ENCODE measurements around the gene TREML1. TPM values are rescaled to one million over a fixed set of nuclear protein-coding genes. Genes with fewer than 3 reads are reported as not detected.

The TREML1 gene
- total and polyA plus RNA-seq, 9 of the 15 experiments (the other 6 are each of a cell fraction or from before 2014, with no cell fraction given) = not detected

DNA sequence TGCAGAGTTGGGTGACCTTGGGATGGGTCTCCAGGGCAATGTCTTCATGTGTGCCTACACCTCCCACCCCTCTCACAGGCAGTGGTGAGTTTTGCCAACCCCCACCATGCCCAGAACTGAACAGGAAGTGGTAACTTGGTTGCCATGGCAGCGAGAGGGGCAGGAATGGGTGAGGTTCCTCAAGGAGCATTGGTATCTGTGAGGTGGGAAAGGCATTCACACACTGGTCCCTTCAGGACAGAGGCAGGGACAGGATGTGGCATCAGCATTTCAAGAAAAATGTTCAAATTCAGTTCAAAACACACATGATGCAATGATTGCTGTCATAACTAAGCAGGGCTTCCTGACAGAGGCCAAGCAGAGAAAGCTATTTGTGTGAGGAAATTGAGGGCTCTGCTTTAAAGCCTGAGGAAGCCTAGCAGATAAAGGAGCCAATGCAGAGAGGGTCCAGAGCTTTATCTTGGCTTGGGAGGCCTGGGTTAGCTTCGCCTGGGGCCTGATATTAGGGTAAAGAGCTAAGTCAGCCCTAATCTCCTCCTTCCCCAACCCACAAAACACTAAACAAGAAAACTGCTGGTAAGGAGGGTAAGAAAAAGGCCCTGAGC, 46.3 kb upstream of the TREML1 start (continued):
- TF ChIP-seq, protein P1, sequence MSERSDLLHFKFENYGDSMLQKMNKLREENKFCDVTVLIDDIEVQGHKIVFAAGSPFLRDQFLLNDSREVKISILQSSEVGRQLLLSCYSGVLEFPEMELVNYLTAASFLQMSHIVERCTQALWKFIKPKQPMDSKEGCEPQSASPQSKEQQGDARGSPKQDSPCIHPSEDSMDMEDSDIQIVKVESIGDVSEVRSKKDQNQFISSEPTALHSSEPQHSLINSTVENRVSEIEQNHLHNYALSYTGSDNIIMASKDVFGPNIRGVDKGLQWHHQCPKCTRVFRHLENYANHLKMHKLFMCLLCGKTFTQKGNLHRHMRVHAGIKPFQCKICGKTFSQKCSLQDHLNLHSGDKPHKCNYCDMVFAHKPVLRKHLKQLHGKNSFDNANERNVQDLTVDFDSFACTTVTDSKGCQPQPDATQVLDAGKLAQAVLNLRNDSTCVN (CRISPR knock-in tag; IDR thresholded peaks at IDR 0.05) = no peak
- TF ChIP-seq ZNF76 (CRISPR knock-in tag; IDR thresholded peaks at IDR 0.05; ENCODE audit: borderline replicate concordance) (no peak), ZNF431 (CRISPR knock-in tag; IDR thresholded peaks at IDR 0.05) (no peak), ZNF232 (CRISPR knock-in tag; IDR thresholded peaks at IDR 0.05) (no peak), ZNF24 (IDR thresholded peaks at IDR 0.05) (peak; percentile 8; the same call in 1 of the 2 replicates), MAFF (IDR thresholded peaks at IDR 0.05; ENCODE audit: low read length) (peak; percentile 17; the same call in 1 of the 2 replicates), SAFB2 (IDR thresholded peaks at IDR 0.05; ENCODE audit: borderline replicate concordance, low read depth, low read length, severe bottlenecking) (no peak), ZC3H8 (IDR thresholded peaks at IDR 0.05) (no peak), NEUROD1 (IDR thresholded peaks at IDR 0.05; ENCODE audit: borderline replicate concordance, low read depth, low read length, partially characterized antibody) (peak; percentile 28), GABPA (tag; conservative IDR thresholded peaks at IDR 0.05; ENCODE audit: low read depth) (peak; percentile 69), ZNF165 (CRISPR knock-in tag; IDR thresholded peaks at IDR 0.05; ENCODE audit: borderline replicate concordance) (no peak), ZNF561 (CRISPR knock-in tag; conservative IDR thresholded peaks at IDR 0.05) (no peak), ZNF316 (IDR thresholded peaks at IDR 0.05) (peak; percentile 79)
- TF ChIP-seq, protein P2, sequence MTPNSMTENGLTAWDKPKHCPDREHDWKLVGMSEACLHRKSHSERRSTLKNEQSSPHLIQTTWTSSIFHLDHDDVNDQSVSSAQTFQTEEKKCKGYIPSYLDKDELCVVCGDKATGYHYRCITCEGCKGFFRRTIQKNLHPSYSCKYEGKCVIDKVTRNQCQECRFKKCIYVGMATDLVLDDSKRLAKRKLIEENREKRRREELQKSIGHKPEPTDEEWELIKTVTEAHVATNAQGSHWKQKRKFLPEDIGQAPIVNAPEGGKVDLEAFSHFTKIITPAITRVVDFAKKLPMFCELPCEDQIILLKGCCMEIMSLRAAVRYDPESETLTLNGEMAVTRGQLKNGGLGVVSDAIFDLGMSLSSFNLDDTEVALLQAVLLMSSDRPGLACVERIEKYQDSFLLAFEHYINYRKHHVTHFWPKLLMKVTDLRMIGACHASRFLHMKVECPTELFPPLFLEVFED (CRISPR knock-in tag; conservative IDR thresholded peaks at IDR 0.05) = no peak
- TF ChIP-seq, protein P3, sequence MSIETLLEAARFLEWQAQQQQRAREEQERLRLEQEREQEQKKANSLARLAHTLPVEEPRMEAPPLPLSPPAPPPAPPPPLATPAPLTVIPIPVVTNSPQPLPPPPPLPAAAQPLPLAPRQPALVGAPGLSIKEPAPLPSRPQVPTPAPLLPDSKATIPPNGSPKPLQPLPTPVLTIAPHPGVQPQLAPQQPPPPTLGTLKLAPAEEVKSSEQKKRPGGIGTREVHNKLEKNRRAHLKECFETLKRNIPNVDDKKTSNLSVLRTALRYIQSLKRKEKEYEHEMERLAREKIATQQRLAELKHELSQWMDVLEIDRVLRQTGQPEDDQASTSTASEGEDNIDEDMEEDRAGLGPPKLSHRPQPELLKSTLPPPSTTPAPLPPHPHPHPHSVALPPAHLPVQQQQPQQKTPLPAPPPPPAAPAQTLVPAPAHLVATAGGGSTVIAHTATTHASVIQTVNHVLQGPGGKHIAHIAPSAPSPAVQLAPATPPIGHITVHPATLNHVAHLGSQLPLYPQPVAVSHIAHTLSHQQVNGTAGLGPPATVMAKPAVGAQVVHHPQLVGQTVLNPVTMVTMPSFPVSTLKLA (conservative IDR thresholded peaks at IDR 0.05) = no peak
- TF ChIP-seq, protein P4, sequence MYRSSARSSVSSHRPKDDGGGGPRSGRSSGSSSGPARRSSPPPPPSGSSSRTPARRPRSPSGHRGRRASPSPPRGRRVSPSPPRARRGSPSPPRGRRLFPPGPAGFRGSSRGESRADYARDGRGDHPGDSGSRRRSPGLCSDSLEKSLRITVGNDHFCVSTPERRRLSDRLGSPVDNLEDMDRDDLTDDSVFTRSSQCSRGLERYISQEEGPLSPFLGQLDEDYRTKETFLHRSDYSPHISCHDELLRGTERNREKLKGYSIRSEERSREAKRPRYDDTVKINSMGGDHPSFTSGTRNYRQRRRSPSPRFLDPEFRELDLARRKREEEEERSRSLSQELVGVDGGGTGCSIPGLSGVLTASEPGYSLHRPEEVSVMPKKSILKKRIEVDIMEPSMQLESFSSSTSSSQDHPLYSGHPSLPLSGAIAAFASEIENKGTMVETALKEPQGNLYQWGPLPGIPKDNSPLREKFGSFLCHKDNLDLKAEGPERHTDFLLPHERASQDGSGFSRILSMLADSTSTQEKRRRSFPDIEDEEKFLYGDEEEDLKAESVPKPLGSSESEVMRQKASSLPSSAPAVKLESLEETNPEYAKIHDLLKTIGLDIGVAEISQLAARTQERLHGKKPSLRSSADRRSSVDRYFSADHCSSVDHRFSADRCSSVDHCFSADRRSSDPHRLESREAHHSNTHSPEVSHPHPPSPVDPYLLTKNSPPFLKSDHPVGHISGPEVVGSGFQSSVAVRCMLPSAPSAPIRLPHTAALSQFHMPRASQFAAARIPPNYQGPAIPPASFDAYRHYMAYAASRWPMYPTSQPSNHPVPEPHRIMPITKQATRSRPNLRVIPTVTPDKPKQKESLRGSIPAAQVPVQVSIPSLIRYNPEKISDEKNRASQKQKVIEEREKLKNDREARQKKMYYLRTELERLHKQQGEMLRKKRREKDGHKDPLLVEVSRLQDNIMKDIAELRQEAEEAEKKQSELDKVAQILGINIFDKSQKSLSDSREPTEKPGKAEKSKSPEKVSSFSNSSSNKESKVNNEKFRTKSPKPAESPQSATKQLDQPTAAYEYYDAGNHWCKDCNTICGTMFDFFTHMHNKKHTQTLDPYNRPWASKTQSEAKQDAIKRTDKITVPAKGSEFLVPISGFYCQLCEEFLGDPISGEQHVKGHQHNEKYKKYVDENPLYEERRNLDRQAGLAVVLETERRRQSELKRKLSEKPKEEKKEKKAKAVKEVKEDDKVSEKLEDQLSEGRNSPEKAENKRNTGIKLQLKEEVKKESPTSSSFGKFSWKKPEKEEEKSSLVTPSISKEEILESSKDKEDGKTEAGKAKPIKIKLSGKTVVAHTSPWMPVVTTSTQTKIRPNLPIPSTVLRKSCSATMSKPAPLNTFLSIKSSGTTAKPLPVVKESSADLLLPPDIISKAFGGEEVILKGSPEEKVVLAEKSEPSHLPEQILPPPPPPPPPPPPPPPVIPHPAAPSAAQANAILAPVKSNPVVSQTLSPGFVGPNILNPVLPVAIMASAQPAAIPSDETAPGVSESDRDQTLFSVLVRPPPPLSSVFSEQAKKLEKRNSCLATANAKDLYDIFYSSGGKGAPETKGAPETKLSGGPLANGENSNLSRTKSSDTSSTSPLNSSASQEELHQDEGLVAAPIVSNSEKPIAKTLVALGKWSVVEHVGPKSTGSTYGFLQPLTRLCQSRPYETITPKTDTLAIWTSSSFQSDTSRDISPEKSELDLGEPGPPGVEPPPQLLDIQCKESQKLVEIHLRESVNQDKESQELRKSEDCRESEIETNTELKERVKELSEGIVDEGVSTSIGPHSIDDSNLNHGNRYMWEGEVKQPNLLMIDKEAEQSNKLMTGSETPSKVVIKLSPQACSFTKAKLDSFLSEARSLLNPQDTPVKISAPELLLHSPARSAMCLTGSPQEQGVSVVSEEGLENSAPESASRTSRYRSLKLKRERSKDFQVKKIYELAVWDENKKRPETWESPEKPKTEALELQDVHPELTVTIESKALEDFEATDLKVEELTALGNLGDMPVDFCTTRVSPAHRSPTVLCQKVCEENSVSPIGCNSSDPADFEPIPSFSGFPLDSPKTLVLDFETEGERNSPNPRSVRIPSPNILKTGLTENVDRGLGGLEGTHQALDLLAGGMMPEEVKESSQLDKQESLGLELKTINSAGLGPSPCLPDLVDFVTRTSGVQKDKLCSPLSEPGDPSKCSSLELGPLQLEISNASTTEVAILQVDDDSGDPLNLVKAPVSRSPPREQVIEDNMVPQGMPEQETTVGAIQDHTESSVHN (IDR thresholded peaks at IDR 0.05; ENCODE audit: borderline replicate concordance in 1 of 2, low read depth in 1 of 2) = no peak

Data from K562 (cell line).